ENCODE data around the gene NFIA. TPM values are rescaled to one million over a fixed set of nuclear protein-coding genes. Genes with fewer than 3 reads are reported as not detected.

Gene NFIA
- total RNA-seq, 2 donors from 2014 or later, result 75.3 to 81.3 TPM

DNA sequence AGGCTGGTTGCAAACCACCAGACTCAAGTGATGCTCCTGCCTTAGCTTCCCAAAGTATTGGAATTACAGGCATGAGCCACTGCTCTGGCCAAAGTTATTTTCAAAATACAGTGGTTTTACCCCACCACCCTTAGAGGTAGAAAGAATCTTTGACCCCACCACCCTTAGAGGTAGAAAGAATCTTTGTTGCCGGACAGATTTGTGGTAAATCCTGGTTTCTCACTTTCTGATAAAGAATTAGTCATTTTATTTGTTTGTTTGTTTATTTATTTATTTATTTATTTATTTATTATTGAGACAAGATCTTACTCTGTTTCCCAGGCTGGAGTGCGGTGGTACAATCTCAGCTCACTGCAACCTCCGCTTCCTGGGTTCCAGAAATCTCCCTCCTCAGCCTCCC, 55.9 kb downstream of the NFIA start:
- TF ChIP-seq, protein P1, sequence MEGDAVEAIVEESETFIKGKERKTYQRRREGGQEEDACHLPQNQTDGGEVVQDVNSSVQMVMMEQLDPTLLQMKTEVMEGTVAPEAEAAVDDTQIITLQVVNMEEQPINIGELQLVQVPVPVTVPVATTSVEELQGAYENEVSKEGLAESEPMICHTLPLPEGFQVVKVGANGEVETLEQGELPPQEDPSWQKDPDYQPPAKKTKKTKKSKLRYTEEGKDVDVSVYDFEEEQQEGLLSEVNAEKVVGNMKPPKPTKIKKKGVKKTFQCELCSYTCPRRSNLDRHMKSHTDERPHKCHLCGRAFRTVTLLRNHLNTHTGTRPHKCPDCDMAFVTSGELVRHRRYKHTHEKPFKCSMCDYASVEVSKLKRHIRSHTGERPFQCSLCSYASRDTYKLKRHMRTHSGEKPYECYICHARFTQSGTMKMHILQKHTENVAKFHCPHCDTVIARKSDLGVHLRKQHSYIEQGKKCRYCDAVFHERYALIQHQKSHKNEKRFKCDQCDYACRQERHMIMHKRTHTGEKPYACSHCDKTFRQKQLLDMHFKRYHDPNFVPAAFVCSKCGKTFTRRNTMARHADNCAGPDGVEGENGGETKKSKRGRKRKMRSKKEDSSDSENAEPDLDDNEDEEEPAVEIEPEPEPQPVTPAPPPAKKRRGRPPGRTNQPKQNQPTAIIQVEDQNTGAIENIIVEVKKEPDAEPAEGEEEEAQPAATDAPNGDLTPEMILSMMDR (IDR thresholded peaks at IDR 0.05), result no peak
- Histone ChIP-seq H3K4me3 (no peak overlapping the region), H3K9me3 (no peaks in the 10 kb centered on the region), H3K27ac (no peak overlapping the region), H3K4me1 (peaks cover 0 to 57% of the 10 kb centered on the region in 2 donors), H3K36me3 (no peaks in the 10 kb centered on the region), H3K27me3 (no peaks in the 10 kb centered on the region)
- DNase-seq (ENCODE audit: low spot score), result no peak

DNA sequence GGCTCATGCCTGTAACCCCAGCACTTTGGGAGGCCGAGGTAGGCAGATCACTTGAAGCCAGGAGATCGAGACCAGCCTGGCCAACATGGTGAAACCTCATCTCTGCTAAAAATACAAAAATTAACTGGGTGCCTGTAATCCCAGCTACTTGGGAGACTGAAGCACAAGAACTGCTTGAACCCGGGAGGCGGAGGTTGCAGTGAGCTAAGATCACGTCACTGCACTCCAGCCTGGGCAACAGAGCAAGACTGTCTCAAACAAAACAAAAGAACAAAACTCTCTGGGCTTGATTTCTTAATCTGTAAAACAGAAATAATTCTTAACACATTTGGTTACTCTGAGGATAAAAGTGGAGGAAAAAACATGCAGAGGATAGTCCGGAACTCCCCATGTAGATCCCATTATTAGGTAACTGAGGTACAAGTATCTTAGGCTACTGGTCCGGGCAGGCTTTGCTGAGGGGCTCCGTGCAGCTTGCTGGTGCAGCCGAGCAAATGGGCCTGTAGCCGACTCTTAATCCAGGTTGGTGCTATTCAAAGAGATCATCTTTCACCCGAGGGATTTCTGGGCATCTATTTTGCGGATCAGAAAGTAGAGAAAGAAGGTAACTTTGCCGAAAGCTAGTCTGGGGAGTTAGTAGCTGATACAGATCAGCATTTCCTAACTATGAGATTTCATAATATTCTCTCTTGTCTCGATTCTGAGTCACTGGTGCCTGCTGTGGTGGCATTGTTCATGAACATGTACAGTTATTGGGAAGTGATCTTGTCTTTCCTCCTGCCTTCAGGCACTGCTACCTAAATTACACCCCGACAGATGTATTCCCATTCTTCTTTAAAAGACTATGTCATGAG, 56.8 kb downstream of the NFIA start:
- H3K27me3 ChIP-seq, result no peaks in the 10 kb centered on the region
- H3K27ac ChIP-seq, result no peak overlapping the region
- no peak for DNase-seq (ENCODE audit: low spot score)
- H3K4me1 ChIP-seq, result peaks cover 0 to 58% of the 10 kb centered on the region in 2 donors
- H3K4me3 ChIP-seq, result no peak overlapping the region
- H3K36me3 ChIP-seq, result no peaks in the 10 kb centered on the region
- H3K9me3 ChIP-seq, result no peaks in the 10 kb centered on the region
- TF ChIP-seq, protein P1 (IDR thresholded peaks at IDR 0.05), result no peak

DNA sequence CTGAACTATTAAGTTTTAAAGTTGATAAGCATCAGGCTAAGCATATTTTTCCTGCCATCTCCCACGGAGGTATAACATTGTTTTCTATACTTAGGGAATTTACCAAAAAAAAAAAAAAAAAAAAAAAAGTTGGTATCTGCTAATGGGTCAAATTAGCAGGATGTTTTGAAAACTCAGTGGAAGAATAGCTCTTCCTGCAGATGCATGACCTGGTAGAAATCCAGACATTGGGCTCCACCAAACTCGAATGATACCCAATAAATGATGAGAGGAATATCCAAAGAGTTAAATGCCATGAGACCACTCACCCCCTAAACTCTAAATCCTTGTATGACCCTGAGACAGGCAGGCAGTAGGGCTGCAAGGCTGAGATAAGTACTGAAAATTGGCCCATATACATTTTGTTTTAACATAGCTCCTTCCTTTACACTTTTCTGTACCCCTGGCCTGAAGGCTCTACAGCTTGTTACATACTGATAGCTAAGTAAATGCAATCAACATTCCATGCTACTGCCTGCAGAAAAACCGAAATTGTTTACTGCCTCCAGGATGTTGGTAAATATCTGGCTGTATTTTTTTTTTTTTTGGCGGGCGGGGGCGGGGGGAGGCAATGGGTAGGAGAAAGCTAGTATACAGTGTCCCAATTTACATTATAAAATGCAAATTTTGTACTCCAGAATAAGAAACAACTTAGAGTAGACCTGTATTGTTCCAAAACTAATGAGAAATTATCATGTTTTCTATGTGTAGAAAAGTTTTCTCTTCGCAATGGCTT, 57.6 kb downstream of the NFIA start:
- TF ChIP-seq, protein P1 (IDR thresholded peaks at IDR 0.05), result no peak
- H3K27me3 ChIP-seq, result no peaks in the 10 kb centered on the region
- H3K4me1 ChIP-seq, result peaks cover 0 to 60% of the 10 kb centered on the region in 2 donors
- no peak overlapping the region for H3K4me3 ChIP-seq
- no peaks in the 10 kb centered on the region for H3K36me3 ChIP-seq
- H3K9me3 ChIP-seq, result no peaks in the 10 kb centered on the region
- DNase-seq (ENCODE audit: low spot score), result no peak
- no peak overlapping the region for H3K27ac ChIP-seq

- TF ChIP-seq, protein P1 (IDR thresholded peaks at IDR 0.05), result no peak
- H3K27ac ChIP-seq, result peak overlapping the region in 1 of 2 donors; percentile 24
- no peak overlapping the region for H3K4me3 ChIP-seq
- peaks cover 0 to 60% of the 10 kb centered on the region in 2 donors for H3K4me1 ChIP-seq
- no peaks in the 10 kb centered on the region for H3K27me3 ChIP-seq
- H3K9me3 ChIP-seq, result no peaks in the 10 kb centered on the region
- no peaks in the 10 kb centered on the region for H3K36me3 ChIP-seq
- no peak for DNase-seq (ENCODE audit: low spot score)
Measured at GRCh38 chr1:61140778-61141177, 58.4 kb downstream of the NFIA start.

GRCh38 chr1:61141288-61142042, 59.1 kb downstream of the NFIA start:
- Histone ChIP-seq H3K9me3 (no peaks in the 10 kb centered on the region), H3K27me3 (no peaks in the 10 kb centered on the region), H3K36me3 (no peaks in the 10 kb centered on the region), H3K27ac (peak overlapping the region in 1 of 2 donors; percentile 24), H3K4me1 (peaks cover 0 to 56% of the 10 kb centered on the region in 2 donors), H3K4me3 (no peak overlapping the region)
- no peak for DNase-seq (ENCODE audit: low spot score)
- TF ChIP-seq, protein P1 (IDR thresholded peaks at IDR 0.05), result no peak
